ENCODE results near the gene PCDH9.
"Not testable (repeated sequence)": the region's sequence is repeated elsewhere in the genome, so short reads cannot be mapped to it uniquely, and the experiment has no call there.

PCDH9 gene

DNA sequence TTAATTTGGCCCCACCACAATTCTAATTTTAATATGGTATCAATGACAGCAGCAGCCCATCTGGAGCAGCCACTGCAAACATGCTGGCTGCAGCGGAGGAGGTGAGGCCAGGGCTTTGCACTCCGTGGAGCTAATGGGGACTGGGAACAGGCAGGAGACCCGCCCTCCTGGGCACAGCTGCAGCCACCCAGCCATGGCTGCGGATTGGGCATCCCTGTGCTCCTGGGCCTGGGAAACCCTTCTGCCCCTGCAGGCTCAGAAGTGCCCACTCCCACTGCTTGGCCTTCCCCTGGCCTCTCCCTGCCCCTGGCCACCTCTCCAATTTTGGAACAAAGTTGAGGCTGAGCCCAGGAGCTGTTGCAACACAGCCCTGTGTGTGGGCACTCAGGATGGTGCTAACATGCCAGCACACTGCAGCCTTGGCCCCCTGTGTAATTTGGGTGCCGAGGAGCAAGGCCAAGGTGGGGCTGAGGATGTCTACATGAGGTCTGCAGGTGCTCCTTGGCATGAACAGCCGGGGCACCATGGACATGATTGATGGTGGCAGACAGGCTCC is 123.6 kb downstream of the PCDH9 start:
- ATAC-seq (ENCODE audit: low read depth) (no peak), DNase-seq (ENCODE audit: low spot score) (no peak)
- TF ChIP-seq, protein P1, sequence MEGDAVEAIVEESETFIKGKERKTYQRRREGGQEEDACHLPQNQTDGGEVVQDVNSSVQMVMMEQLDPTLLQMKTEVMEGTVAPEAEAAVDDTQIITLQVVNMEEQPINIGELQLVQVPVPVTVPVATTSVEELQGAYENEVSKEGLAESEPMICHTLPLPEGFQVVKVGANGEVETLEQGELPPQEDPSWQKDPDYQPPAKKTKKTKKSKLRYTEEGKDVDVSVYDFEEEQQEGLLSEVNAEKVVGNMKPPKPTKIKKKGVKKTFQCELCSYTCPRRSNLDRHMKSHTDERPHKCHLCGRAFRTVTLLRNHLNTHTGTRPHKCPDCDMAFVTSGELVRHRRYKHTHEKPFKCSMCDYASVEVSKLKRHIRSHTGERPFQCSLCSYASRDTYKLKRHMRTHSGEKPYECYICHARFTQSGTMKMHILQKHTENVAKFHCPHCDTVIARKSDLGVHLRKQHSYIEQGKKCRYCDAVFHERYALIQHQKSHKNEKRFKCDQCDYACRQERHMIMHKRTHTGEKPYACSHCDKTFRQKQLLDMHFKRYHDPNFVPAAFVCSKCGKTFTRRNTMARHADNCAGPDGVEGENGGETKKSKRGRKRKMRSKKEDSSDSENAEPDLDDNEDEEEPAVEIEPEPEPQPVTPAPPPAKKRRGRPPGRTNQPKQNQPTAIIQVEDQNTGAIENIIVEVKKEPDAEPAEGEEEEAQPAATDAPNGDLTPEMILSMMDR (IDR thresholded peaks at IDR 0.05; ENCODE audit: poor library complexity, severe bottlenecking): no peak
- no peaks in the 10 kb centered on the region for H3K27me3 ChIP-seq (ENCODE audit: insufficient read depth, poor library complexity, severe bottlenecking)
- no peaks in the 10 kb centered on the region for H3K36me3 ChIP-seq (ENCODE audit: low read depth)
- H3K27ac ChIP-seq (ENCODE audit: poor library complexity, severe bottlenecking): no peak overlapping the region
- H3K9me3 ChIP-seq (ENCODE audit: severe bottlenecking): no peaks in the 10 kb centered on the region
- H3K4me3 ChIP-seq (ENCODE audit: severe bottlenecking): no peak overlapping the region
- H3K4me1 ChIP-seq (ENCODE audit: insufficient read depth, poor library complexity, severe bottlenecking): no peaks in the 10 kb centered on the region

DNA sequence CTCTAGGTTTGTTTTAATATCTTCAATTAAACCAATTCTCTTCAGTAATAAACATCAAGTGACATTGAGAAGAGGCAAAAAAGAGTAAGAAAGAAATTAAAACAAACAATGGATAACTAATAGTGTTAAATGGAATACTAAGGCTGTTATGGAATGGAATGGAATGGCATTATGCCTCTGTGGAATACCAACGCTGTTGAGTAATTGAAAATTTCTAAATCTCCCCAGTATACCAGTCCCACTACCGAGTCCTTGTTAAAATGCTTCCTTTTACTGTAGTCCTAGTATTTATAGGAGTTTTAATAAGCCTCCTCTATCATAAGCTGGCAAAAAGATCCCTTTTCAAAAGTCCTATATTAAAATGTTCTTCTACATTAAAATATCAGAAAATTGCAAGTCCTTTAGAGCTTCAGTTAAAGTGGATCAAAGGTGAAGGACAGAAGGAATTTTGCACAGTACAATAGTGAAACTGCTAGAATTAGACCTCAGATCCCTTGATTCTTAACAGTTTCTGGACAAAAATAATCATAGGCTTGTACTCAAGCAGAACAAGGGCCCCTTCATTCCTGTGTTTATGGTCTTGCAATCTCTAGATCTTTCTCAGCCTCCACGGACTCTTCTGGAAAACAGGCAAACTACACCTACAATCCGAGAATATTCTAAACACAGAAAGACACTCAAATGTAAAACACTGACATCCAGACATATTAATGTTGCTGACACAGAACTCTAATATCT is 128.2 kb downstream of the PCDH9 start:
- TF ChIP-seq, protein P1 (IDR thresholded peaks at IDR 0.05; ENCODE audit: poor library complexity, severe bottlenecking): no peak
- Histone ChIP-seq H3K36me3 (ENCODE audit: low read depth) (no peaks in the 10 kb centered on the region), H3K27me3 (ENCODE audit: insufficient read depth, poor library complexity, severe bottlenecking) (no peaks in the 10 kb centered on the region), H3K9me3 (ENCODE audit: severe bottlenecking) (no peaks in the 10 kb centered on the region), H3K4me3 (ENCODE audit: severe bottlenecking) (no peak overlapping the region), H3K27ac (ENCODE audit: poor library complexity, severe bottlenecking) (no peak overlapping the region), H3K4me1 (ENCODE audit: insufficient read depth, poor library complexity, severe bottlenecking) (peaks cover 3% of the 10 kb centered on the region)
- ATAC-seq (ENCODE audit: low read depth) (no peak), DNase-seq (ENCODE audit: low spot score) (no peak)

DNA sequence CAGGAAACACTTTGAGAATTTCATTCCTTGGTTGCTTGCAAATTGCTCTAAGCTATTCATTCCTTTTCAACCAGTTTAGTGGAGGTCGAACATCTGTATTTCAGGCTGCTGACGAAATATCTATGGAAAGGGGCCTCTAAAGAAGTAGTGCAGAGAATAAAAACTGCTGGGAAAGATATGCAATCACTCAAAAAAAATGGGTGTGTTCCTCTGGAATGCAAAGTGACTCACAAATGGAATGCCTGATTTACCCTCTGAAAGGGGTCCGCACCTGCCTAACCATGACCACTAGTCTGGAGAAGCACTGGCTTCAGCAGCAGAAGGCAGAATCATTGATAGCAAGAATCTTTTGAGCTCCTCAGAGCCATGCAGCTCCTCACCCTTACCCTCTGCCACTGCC is 129.4 kb downstream of the PCDH9 start:
- Histone ChIP-seq H3K27me3 (ENCODE audit: insufficient read depth, poor library complexity, severe bottlenecking) (no peaks in the 10 kb centered on the region), H3K4me1 (ENCODE audit: insufficient read depth, poor library complexity, severe bottlenecking) (peaks cover 3% of the 10 kb centered on the region), H3K4me3 (ENCODE audit: severe bottlenecking) (no peak overlapping the region), H3K9me3 (ENCODE audit: severe bottlenecking) (no peaks in the 10 kb centered on the region), H3K36me3 (ENCODE audit: low read depth) (no peaks in the 10 kb centered on the region), H3K27ac (ENCODE audit: poor library complexity, severe bottlenecking) (no peak overlapping the region)
- ATAC-seq (ENCODE audit: low read depth) (peak; percentile 38; the same call in 2 of the 3 replicates), DNase-seq (ENCODE audit: low spot score) (no peak)
- TF ChIP-seq, protein P1 (IDR thresholded peaks at IDR 0.05; ENCODE audit: poor library complexity, severe bottlenecking): no peak

DNA sequence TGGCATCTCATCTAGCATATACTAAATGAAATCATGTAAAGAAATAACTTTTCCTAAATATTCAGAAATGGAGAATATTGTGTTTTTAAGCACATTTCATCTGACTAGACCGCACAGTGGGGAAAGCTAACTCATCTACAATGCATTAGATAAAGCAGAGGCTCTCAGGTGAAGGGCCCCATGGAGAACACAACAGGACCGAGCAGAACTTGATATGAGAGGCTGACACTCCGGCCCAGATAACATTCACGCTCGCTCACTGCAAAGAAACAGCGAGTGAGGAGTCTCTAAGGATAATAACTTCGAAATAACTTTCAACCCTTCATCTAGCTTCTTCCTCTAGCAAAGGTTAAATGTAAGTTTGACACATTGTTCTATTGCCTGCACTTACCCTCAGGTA is 130.6 kb downstream of the PCDH9 start:
- TF ChIP-seq, protein P1 (IDR thresholded peaks at IDR 0.05; ENCODE audit: poor library complexity, severe bottlenecking): no peak
- H3K36me3 ChIP-seq (ENCODE audit: low read depth): no peaks in the 10 kb centered on the region
- H3K27ac ChIP-seq (ENCODE audit: poor library complexity, severe bottlenecking): no peak overlapping the region
- DNase-seq (ENCODE audit: low spot score) (no peak), ATAC-seq (ENCODE audit: low read depth) (no peak)
- no peaks in the 10 kb centered on the region for H3K27me3 ChIP-seq (ENCODE audit: insufficient read depth, poor library complexity, severe bottlenecking)
- H3K4me1 ChIP-seq (ENCODE audit: insufficient read depth, poor library complexity, severe bottlenecking): peaks cover 3% of the 10 kb centered on the region
- no peaks in the 10 kb centered on the region for H3K9me3 ChIP-seq (ENCODE audit: severe bottlenecking)
- H3K4me3 ChIP-seq (ENCODE audit: severe bottlenecking): no peak overlapping the region

DNA sequence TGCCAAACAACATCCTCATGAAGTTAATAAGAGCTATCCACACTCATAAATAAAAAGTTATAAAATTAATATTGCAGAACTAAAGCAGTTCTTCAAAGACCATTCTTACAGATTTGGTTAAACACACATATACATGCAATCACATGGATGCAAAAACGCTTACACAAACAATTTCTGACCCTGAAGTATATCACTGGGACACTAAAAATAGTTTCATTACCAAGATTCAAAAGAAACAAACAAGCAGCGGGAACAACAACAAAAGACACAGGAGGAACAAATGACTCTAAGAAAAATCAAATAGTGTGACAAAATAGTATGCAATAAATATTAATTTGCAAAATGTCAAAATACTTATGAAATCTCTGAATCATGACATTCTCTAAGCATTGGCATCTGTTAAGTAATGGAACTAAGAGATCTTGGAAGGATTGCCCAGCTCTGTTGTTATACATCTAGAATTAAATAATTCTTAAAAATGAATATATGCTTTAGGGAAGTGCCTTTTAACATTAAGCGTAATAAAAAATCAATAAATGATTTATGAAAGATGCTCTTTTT is 132.2 kb downstream of the PCDH9 start:
- no peaks in the 10 kb centered on the region for H3K36me3 ChIP-seq (ENCODE audit: low read depth)
- no peak overlapping the region for H3K4me3 ChIP-seq (ENCODE audit: severe bottlenecking)
- no peaks in the 10 kb centered on the region for H3K9me3 ChIP-seq (ENCODE audit: severe bottlenecking)
- ATAC-seq (ENCODE audit: low read depth): no peak
- H3K4me1 ChIP-seq (ENCODE audit: insufficient read depth, poor library complexity, severe bottlenecking): peaks cover 3% of the 10 kb centered on the region
- TF ChIP-seq, protein P1 (IDR thresholded peaks at IDR 0.05; ENCODE audit: poor library complexity, severe bottlenecking): no peak
- no peak for DNase-seq (ENCODE audit: low spot score)
- no peaks in the 10 kb centered on the region for H3K27me3 ChIP-seq (ENCODE audit: insufficient read depth, poor library complexity, severe bottlenecking)
- no peak overlapping the region for H3K27ac ChIP-seq (ENCODE audit: poor library complexity, severe bottlenecking)

DNA sequence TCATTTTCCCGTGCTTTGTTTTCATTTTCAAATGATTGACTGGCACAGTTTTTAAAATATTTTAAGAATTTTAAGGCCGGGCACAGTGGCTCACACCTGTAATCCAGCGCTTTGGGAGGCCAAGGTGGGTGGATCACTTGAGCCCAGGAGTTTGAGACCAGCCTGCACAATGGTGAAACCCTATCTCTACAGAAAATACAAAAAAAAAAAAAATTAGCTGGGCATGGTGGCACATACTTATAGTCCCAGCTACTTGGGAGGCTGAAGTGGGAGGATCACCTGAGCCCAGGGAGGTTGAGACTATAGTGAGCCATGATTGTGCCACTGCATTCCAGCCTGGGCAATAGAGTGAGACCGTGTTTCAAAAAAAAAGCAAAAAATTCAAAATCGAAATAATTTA is 133.2 kb downstream of the PCDH9 start:
- ATAC-seq (ENCODE audit: low read depth): not testable (repeated sequence)

More for the DNA sequence above, 133.2 kb downstream of the PCDH9 start:
- not testable (repeated sequence) for H3K9me3 ChIP-seq (ENCODE audit: severe bottlenecking); H3K36me3 ChIP-seq (ENCODE audit: low read depth); H3K4me1 ChIP-seq (ENCODE audit: insufficient read depth, poor library complexity, severe bottlenecking); H3K27ac ChIP-seq (ENCODE audit: poor library complexity, severe bottlenecking); H3K27me3 ChIP-seq (ENCODE audit: insufficient read depth, poor library complexity, severe bottlenecking); DNase-seq (ENCODE audit: low spot score); H3K4me3 ChIP-seq (ENCODE audit: severe bottlenecking)
